T-helper 2 cell (primary cell): Measurements from ENCODE around the gene ZNF785.
A peak's percentile ranks its signal among the peaks of the same experiment; 100 is the strongest.
"Not testable (repeated sequence)": the region's sequence is repeated elsewhere in the genome, so short reads cannot be mapped to it uniquely, and the experiment has no call there.

Experiments used
- DNase-seq, 5 experiments: peaks; one replicate each; pipeline versions ENCODE4 v3.0.0 to v3.0.0-alpha.2; 2012 to 2022

ZNF785 gene

GRCh38 chr16:30602616-30603277 is 17.2 kb upstream of the ZNF785 start:
- DNase-seq = no peak

DNA sequence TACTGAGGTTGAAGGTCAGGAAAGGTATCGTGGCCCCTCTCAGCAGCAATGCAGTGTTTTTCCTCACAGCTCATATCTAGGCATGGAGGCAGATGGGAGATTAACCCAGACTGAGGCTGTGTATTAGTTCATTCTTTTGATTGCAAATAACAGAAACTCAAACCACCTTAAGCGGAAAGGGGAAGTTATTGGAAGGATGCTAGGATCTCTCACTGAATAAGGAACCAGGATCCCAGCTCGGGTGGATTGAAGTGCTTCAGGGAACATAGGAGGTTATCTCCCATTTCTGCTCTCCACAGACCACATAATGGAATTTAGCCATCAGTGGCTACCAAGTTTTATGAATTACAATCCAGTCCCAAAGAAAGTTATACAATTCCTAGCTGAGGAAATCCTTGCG is 16.5 kb upstream of the ZNF785 start:
- no peak for DNase-seq

GRCh38 chr16:30600929-30601328 is 15.4 kb upstream of the ZNF785 start:
- DNase-seq = no peak

DNA sequence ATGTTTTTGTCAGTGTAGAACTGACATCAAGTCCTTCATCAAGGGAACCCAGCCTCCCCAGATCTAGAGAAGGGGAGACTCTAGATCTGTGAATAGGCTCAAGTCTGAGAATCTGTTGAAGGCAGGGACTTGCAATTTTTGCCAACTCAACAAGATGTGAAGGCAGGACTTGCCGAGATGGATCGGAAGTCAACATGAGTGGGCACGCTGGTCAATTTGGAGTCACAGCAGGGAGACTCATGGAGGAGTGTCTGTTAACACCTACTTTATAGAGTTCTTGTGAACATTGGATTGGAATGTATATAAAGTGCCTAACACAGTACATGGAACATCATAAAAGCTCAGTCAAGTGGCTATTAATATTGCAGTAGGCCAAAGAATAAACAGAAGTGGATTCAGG is 14.7 kb upstream of the ZNF785 start:
- no peak for DNase-seq

- no peak for DNase-seq
These were observed 7.4 kb upstream of the ZNF785 start for GRCh38 chr16:30592871-30593270.

DNA sequence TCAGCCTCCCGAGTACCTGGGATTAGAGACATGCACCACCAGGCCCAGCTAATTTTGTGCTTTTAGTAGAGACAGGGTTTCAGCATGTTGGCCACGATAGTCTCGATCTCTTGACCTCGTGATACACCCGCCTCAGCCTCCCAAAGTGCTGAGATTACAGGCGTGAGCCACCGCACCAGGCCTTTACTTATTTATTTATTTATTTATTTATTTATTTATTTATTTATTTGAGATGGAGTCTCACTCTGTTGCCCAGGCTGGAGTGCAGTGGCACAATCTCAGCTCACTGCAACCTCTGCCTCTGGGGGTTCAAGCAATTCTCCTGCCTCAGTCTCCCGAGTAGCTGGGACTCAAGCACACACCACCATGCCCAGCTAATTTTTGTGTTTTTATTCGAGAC is 5.4 kb upstream of the ZNF785 start:
- DNase-seq = not testable (repeated sequence)

GRCh38 chr16:30589582-30589981 is 4.1 kb upstream of the ZNF785 start:
- not testable (repeated sequence) for DNase-seq

DNA sequence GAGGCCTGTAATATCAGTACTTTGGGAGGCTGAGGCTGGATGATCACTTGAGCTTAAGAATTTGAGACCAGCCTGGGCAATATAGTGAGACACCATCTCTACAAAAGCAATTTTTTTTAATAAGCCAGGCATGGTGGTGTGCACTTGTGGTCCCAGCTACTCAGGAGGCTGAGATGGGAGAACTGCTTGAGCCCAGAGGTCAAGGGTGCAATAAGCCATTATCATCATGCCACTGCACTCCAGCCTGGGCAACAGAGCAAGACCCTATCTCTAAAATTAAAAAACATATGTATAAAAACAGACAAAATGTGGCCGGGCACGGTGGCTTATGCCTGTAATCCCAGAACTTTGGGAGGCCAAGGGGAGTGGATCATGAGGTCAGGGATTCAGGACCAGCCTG is 3.2 kb upstream of the ZNF785 start:
- DNase-seq = no peak

DNA sequence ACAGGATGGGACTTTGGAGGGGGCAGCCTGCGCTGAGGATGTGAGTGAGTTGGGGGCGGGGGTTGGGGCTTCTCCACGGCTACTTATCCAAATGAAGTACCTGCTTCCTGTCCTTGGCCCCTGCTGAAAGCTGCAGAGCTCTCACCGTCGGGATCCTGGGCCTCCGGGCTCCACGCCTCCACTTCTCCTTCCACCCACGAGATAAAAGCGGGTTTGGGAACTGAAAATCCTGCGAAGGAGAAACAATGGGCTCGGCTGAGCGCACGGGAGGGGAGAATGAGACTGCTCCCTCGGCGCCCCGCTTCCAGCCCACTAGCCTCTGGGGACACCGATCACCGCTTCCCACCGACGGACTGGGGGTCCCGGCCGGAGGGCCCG is 486 bp downstream of the ZNF785 start:
- DNase-seq = peak in 1 of 5 experiments; percentile 24

- DNase-seq = no peak
These were observed 2.7 kb downstream of the ZNF785 start for GRCh38 chr16:30582611-30583340.

DNA sequence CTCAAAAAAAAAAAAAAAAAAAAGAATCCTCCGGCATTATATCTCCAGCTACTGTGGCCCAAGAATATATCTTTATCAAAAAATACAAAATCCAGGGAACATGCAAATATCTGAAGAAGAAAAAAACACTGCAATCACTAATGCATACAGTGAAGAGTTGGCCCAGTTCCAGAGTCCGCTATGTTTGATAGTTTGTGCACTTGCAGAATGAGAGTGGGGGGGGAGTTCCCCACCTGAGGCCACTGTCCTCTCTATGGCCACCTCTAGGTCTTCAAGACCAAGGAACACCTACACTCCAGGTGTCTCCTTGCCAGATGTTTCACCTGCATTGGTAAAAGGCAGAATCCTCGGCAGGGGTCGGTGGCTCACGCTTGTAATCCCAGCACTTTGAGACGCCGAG is 4.0 kb downstream of the ZNF785 start:
- DNase-seq = no peak

- no peak for DNase-seq
These were observed 10.8 kb downstream of the ZNF785 start for GRCh38 chr16:30574678-30575077.

GRCh38 chr16:30571445-30572322 is 13.8 kb downstream of the ZNF785 start, which contains the start of gene ZNF688:
ZNF688 (minus strand) TSS chr16:30571714; CDS start chr16:30571629, 85 bp downstream.
- peak; percentile 82 to 99 (median 93) for DNase-seq

GRCh38 chr16:30570636-30571444 is 14.7 kb downstream of the ZNF785 start:
- no peak for DNase-seq

DNA sequence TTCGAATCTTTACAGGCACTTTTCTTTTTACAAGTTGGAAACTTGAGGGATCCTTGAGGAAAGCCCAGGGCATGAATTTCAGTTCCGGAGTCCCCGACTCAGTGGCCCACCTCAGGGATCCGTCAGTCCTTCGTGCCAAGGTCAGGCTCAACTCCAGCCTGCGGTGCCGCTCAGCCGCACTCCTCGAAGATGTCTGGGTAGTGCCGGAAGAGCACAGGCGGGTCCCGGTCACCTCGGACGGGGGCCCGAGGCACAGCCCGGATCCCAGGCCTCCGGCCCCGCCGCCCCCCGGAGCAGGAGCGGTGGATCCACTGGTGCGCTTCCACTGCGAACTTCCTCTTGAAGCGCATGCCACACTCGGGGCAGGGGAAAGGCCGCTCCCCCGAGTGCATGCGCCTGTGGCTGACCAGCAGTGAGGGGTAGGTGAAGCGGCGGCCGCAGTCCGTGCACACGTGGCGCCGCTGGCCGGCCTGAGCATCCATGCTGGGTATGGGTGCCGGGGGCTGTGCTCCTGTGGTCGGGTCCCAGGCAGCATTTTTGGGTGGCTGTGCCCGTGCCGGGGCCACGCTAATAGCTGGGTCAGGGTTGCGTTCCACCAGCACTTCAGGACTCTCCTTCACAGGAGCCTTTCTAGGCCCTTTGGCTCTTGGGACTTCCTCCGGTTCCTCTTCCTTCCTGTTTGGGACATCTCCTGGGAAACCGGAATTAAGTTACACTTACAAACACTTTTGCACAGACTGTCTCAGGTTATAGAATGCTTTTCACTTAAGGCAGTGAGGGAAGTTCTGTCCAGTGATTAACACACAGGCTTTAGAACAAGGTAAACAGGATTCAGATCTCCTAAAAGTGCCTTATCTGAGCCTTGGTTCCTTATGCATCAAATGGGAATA is 15.5 kb downstream of the ZNF785 start:
- DNase-seq = no peak

GRCh38 chr16:30569281-30569680 is 16.2 kb downstream of the ZNF785 start:
- no peak for DNase-seq

DNA sequence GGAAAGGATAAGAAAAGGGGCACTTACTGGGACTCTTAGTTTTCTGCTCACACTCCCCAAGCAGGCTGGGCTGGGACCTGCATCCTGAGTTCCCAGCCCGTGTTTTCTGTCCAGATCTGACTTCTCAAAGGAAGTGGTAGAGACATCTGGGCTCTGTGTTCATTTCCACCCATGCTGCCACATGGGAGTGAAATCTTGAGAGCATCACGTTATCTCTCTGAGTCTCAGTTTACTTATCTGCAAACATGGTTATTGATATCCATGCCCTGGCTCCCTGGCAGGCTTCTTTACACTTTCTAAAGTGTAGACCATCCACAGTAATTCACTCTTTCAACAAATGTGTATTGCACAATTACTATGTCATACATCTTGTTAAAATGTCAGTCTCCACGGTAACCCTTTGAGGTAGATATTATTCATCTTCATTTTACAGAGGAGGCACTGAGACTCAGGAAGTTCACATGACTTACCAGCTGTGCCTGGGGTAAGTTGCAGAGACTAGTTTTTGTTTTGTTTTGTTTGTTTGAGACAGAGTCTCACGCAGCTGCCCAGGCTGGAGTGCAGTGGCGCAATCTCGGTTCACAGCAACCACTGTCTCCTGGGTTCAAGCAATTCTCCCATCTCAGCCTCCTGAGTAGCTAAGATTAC is 17.4 kb downstream of the ZNF785 start:
- DNase-seq = peak in 2 of 5 experiments; percentile 55 to 92

DNA sequence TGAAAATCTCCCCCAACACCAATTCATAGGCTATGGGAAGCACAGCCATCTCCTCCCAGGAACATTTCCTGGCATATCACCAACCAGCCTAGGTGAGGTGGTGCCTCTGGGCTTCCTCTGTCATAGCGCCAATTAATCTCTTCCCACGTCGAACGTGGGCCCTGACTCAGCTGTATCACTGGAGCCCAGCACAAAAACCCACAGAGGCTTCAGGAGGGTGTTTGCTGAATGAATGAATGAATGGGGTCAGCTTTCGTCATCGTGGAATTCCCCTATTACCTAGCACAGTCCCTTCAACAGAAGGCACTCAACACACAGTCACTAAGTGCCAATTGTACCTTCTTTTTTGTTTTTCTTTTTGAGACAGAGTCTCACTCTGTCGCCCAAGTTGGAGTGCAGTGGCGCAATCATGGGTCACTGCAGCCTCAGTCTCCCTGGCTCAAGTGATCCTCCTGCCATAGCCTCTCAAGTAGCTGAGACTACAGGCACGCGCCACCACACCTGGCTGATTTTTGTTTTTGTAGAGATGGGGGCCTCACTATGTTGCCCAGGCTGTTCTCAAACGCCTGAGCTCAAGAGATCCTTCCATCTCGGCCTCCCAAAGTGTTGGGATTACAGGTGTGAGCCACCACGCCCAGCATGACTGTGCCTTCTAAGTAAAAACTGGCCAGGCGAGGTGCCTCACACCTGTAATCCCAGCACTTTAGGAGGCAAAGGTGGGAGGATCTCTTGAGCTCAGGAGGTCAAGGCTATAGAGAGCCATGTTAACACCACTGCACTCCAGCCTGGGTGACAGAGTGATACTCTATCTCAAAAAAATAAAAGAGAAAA is 18.1 kb downstream of the ZNF785 start:
- DNase-seq = peak in 4 of 5 experiments; percentile 30 to 84 (median 59)

DNA sequence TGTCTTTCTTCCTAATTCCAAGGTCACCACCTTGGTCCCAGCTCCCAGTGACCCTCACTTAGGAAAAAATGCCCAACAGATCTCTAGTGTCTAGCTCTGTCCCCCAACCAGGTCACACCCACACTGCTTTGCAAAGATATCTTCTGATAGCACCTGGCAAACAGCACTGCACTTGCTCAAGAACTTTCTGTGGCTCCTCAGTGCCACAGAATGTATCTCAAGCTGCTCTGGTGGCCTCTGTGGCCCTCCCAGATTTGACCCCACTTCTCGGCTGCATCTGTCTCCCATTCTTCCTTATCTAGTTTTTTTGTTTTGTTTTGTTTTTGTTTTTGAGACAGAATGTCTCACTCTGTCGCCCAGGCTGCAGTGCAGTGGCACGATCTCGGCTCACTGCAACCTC is 19.0 kb downstream of the ZNF785 start:
- DNase-seq = no peak

GRCh38 chr16:30565984-30566383 is 19.5 kb downstream of the ZNF785 start:
- DNase-seq = no peak
